Bronchial epithelial cell (primary cell): ENCODE data around the gene OBI1. TPM values are rescaled to one million over a fixed set of nuclear protein-coding genes. Genes with fewer than 3 reads are reported as not detected.
"Not testable (repeated sequence)": the region's sequence is repeated elsewhere in the genome, so short reads cannot be mapped to it uniquely, and the experiment has no call there.

ENCODE experiments used
- DNase-seq: peaks from one replicate; pipeline ENCODE4 v3.0.0-alpha.2; 2010; ENCODE audit warnings: low read depth
- FAIRE-seq: peaks from 2 replicates; lab custom pipeline; 2011; peaks lifted over from hg19 to GRCh38; lab: Jason Lieb, UNC
- H3K27me3 ChIP-seq: 2 replicates; pipeline ENCODE4 v1.5.1; 2011; ENCODE audit warnings: low read length; ENCODE audit not compliant: control insufficient read depth, insufficient read depth
- H3K36me3 ChIP-seq: 2 replicates; pipeline ENCODE4 v1.5.1; 2011; ENCODE audit warnings: low read length; ENCODE audit not compliant: control insufficient read depth, insufficient read depth
- H3K4me3 ChIP-seq: 2 replicates; pipeline ENCODE4 v1.5.1; 2011; ENCODE audit warnings: mild to moderate bottlenecking, low read depth, low read length, control low read depth
- CTCF ChIP-seq: IDR thresholded peaks from 2 replicates; pipeline ENCODE4 v1.5.1; 2011; ENCODE audit warnings: mild to moderate bottlenecking, moderate library complexity, low read length, control low read depth, inconsistent platforms; ENCODE audit not compliant: insufficient read depth, severe bottlenecking
- total RNA-seq: library from RNA; depleted of rRNA; stranded (reverse); fragments of >200 nt; gene quantifications from 2 replicates; pipeline ENCODE4 v1.2.1, GENCODE V29; 2014

The OBI1 gene
- total RNA-seq, 1 donor from 2014 or later = 16.6 TPM

- no peak for FAIRE-seq
- Histone ChIP-seq H3K4me3 (no peak overlapping the region), H3K27me3 (no peaks in the 10 kb centered on the region), H3K36me3 (no peaks in the 10 kb centered on the region)
- TF ChIP-seq CTCF = no peak
- no peak for DNase-seq
Measured at GRCh38 chr13:78655007-78655406, 3.9 kb downstream of the OBI1 start.

- Histone ChIP-seq H3K4me3 (no peak overlapping the region), H3K27me3 (no peaks in the 10 kb centered on the region), H3K36me3 (no peaks in the 10 kb centered on the region)
- DNase-seq (no peak), FAIRE-seq (no peak)
- no peak for TF ChIP-seq CTCF
Measured at GRCh38 chr13:78652651-78653050, 6.3 kb downstream of the OBI1 start.

- DNase-seq = no peak
- FAIRE-seq = no peak
- H3K4me3 ChIP-seq = no peak overlapping the region
- no peaks in the 10 kb centered on the region for H3K36me3 ChIP-seq
- no peak for TF ChIP-seq CTCF
- no peaks in the 10 kb centered on the region for H3K27me3 ChIP-seq
Measured at GRCh38 chr13:78650717-78651083, 8.3 kb downstream of the OBI1 start.

- no peak for DNase-seq
- H3K4me3 ChIP-seq = no peak overlapping the region
- no peak for FAIRE-seq
- H3K27me3 ChIP-seq = no peaks in the 10 kb centered on the region
- TF ChIP-seq CTCF = no peak
- no peaks in the 10 kb centered on the region for H3K36me3 ChIP-seq
Measured at GRCh38 chr13:78649997-78650716, 8.8 kb downstream of the OBI1 start.

GRCh38 chr13:78647109-78647678 is 11.8 kb downstream of the OBI1 start:
- not testable (repeated sequence) for H3K4me3 ChIP-seq, FAIRE-seq, H3K36me3 ChIP-seq, DNase-seq, H3K27me3 ChIP-seq

GRCh38 chr13:78638216-78638615 is 20.7 kb downstream of the OBI1 start:
- Histone ChIP-seq H3K36me3 (no peaks in the 10 kb centered on the region), H3K4me3 (no peak overlapping the region), H3K27me3 (no peaks in the 10 kb centered on the region)
- DNase-seq = no peak
- no peak for FAIRE-seq
- no peak for TF ChIP-seq CTCF
